ENCODE measurements around the gene POLR2E. TPM values are rescaled to one million over a fixed set of nuclear protein-coding genes. Genes with fewer than 3 reads are reported as not detected.

POLR2E gene
- total RNA-seq, 1 donor from 2014 or later = 181 TPM

DNA sequence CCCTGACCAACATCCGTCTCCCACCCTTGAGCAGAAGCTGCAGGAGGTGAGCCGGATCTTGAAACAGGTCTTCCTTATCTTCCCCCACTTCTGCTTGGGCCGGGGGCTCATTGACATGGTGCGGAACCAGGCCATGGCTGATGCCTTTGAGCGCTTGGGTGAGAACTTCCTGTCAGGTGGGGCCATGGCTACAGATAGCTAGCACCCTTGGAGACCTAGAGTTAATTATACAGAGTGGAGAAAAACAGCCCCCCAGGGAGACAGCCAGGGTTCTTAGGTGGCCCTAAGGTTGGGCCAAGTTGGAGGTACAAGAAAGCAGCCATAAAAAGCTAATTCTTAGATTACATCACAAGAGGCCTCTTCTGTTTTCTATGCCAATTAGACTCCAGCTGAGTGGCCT is 37.1 kb downstream of the POLR2E start:
- H3K4me1 Mint-ChIP-seq (ENCODE audit: unreplicated experiment) = no peaks in the 10 kb centered on the region
- H3K9me3 Mint-ChIP-seq = no peaks in the 10 kb centered on the region
- DNase-seq (ENCODE audit: extremely low spot score, unreplicated experiment) = no peak
- TF ChIP-seq, protein P1, sequence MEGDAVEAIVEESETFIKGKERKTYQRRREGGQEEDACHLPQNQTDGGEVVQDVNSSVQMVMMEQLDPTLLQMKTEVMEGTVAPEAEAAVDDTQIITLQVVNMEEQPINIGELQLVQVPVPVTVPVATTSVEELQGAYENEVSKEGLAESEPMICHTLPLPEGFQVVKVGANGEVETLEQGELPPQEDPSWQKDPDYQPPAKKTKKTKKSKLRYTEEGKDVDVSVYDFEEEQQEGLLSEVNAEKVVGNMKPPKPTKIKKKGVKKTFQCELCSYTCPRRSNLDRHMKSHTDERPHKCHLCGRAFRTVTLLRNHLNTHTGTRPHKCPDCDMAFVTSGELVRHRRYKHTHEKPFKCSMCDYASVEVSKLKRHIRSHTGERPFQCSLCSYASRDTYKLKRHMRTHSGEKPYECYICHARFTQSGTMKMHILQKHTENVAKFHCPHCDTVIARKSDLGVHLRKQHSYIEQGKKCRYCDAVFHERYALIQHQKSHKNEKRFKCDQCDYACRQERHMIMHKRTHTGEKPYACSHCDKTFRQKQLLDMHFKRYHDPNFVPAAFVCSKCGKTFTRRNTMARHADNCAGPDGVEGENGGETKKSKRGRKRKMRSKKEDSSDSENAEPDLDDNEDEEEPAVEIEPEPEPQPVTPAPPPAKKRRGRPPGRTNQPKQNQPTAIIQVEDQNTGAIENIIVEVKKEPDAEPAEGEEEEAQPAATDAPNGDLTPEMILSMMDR (conservative IDR thresholded peaks at IDR 0.05) = no peak
- peaks cover 3% of the 10 kb centered on the region for H3K36me3 Mint-ChIP-seq
- no peaks in the 10 kb centered on the region for H3K27me3 Mint-ChIP-seq
- no peak overlapping the region for H3K4me3 Mint-ChIP-seq
- no peak overlapping the region for H3K27ac Mint-ChIP-seq

GRCh38 chr19:1057176-1057855 is 37.9 kb downstream of the POLR2E start:
- TF ChIP-seq, protein P1 (conservative IDR thresholded peaks at IDR 0.05) = no peak
- no peaks in the 10 kb centered on the region for H3K27me3 Mint-ChIP-seq
- no peaks in the 10 kb centered on the region for H3K4me1 Mint-ChIP-seq (ENCODE audit: unreplicated experiment)
- DNase-seq (ENCODE audit: extremely low spot score, unreplicated experiment) = no peak
- no peak overlapping the region for H3K4me3 Mint-ChIP-seq
- H3K9me3 Mint-ChIP-seq = no peaks in the 10 kb centered on the region
- H3K27ac Mint-ChIP-seq = no peak overlapping the region
- peaks cover 3% of the 10 kb centered on the region for H3K36me3 Mint-ChIP-seq

DNA sequence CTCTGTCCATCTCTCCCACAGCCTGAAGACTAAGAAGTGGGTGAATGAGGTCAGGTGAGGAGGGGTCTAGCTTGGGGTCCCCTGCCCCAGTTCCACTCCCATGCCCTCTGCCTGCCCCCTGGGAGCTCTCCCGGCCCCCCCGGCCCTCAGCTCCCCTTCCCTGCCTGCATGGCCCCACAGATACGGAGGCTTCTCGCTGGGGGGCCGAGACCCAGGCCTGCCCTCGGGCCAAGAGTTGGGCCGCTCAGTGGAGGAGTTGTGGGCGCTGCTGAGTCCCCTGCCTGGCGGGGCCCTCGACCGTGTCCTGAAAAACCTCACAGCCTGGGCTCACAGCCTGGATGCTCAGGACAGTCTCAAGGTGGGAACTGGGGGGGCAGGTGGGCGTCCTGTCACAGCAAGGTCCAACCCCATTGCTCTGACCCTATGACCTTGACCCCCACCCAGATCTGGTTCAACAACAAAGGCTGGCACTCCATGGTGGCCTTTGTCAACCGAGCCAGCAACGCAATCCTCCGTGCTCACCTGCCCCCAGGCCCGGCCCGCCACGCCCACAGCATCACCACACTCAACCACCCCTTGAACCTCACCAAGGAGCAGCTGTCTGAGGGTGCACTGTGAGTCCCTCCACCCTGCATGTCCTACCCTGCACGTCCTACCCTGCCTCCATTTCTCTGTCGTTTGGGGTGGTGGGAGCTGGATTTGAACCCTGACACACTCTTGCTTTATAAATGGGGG is 39.1 kb downstream of the POLR2E start:
- Mint-ChIP-seq H3K27ac (no peak overlapping the region), H3K4me1 (ENCODE audit: unreplicated experiment) (no peaks in the 10 kb centered on the region), H3K36me3 (peaks cover 3% of the 10 kb centered on the region), H3K4me3 (no peak overlapping the region), H3K27me3 (no peaks in the 10 kb centered on the region), H3K9me3 (no peaks in the 10 kb centered on the region)
- DNase-seq (ENCODE audit: extremely low spot score, unreplicated experiment) = no peak
- TF ChIP-seq, protein P1 (conservative IDR thresholded peaks at IDR 0.05) = no peak

DNA sequence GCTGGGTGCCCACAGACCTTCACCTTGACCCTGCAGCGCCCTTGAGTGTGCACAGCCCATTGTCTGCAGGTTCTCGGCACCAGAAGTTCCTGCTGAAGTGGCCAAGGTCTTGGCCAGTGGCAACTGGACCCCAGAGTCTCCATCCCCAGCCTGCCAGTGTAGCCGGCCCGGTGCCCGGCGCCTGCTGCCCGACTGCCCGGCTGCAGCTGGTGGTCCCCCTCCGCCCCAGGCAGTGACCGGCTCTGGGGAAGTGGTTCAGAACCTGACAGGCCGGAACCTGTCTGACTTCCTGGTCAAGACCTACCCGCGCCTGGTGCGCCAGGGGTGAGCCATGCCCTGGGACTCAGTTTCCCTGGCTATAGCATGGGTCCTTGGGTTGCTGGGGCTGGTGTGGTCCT is 40.1 kb downstream of the POLR2E start:
- Mint-ChIP-seq H3K9me3 (no peaks in the 10 kb centered on the region), H3K4me3 (no peak overlapping the region), H3K4me1 (ENCODE audit: unreplicated experiment) (no peaks in the 10 kb centered on the region), H3K27me3 (no peaks in the 10 kb centered on the region), H3K36me3 (peaks cover 3% of the 10 kb centered on the region), H3K27ac (no peak overlapping the region)
- DNase-seq (ENCODE audit: extremely low spot score, unreplicated experiment) = no peak
- TF ChIP-seq, protein P1 (conservative IDR thresholded peaks at IDR 0.05) = no peak

- Mint-ChIP-seq H3K4me3 (no peak overlapping the region), H3K27ac (no peak overlapping the region), H3K9me3 (no peaks in the 10 kb centered on the region), H3K27me3 (no peaks in the 10 kb centered on the region), H3K4me1 (ENCODE audit: unreplicated experiment) (no peaks in the 10 kb centered on the region), H3K36me3 (peaks cover 3% of the 10 kb centered on the region)
- no peak for DNase-seq (ENCODE audit: extremely low spot score, unreplicated experiment)
- TF ChIP-seq, protein P1 (conservative IDR thresholded peaks at IDR 0.05) = no peak
These were observed 40.8 kb downstream of the POLR2E start for GRCh38 chr19:1054102-1055027.

All from type B pancreatic cell (in vitro differentiated cells).